ENCODE measurements around the gene MAP1LC3B2.

The MAP1LC3B2 gene

GRCh38 chr12:116559162-116559935 lies at the start of gene MAP1LC3B2:
Gene MAP1LC3B2, plus strand, starts transcription at chr12:116559381. Its CDS starts 16,562 bp downstream, at chr12:116575943.
- DNase-seq: peak; percentile 47

- no peak for DNase-seq
These were observed 45.2 kb upstream of the MAP1LC3B2 start for GRCh38 chr12:116513944-116514343.

GRCh38 chr12:116515684-116516083 lies 43.5 kb upstream of the MAP1LC3B2 start:
- DNase-seq: no peak

- no peak for DNase-seq
These were observed 42.5 kb upstream of the MAP1LC3B2 start for GRCh38 chr12:116516657-116517056.

GRCh38 chr12:116517431-116518045 lies 41.6 kb upstream of the MAP1LC3B2 start:
- DNase-seq: no peak

- no peak for DNase-seq
These were observed 38.9 kb upstream of the MAP1LC3B2 start for GRCh38 chr12:116520225-116520760.

- DNase-seq: no peak
These were observed 38.2 kb upstream of the MAP1LC3B2 start for GRCh38 chr12:116520801-116521471.

- no peak for DNase-seq
These were observed 34.9 kb upstream of the MAP1LC3B2 start for GRCh38 chr12:116524311-116524710.

- no peak for DNase-seq
These were observed 34.2 kb upstream of the MAP1LC3B2 start for GRCh38 chr12:116524964-116525379.

GRCh38 chr12:116525418-116526001 lies 33.7 kb upstream of the MAP1LC3B2 start:
- DNase-seq: no peak

GRCh38 chr12:116528065-116528464 lies 31.1 kb upstream of the MAP1LC3B2 start:
- no peak for DNase-seq

GRCh38 chr12:116528498-116528897 lies 30.7 kb upstream of the MAP1LC3B2 start:
- DNase-seq: no peak

GRCh38 chr12:116529048-116529447 lies 30.1 kb upstream of the MAP1LC3B2 start:
- no peak for DNase-seq

GRCh38 chr12:116529686-116530085 lies 29.5 kb upstream of the MAP1LC3B2 start:
- no peak for DNase-seq

- no peak for DNase-seq
These were observed 26.8 kb upstream of the MAP1LC3B2 start for GRCh38 chr12:116532428-116532827.

GRCh38 chr12:116532986-116533342 lies 26.2 kb upstream of the MAP1LC3B2 start:
- DNase-seq: no peak

- DNase-seq: peak; percentile 81
These were observed 25.6 kb upstream of the MAP1LC3B2 start for GRCh38 chr12:116533343-116534251.

GRCh38 chr12:116534311-116535121 lies 24.7 kb upstream of the MAP1LC3B2 start:
- no peak for DNase-seq

GRCh38 chr12:116535241-116535640 lies 23.9 kb upstream of the MAP1LC3B2 start:
- no peak for DNase-seq

- no peak for DNase-seq
These were observed 21.9 kb upstream of the MAP1LC3B2 start for GRCh38 chr12:116537101-116537904.

All from activated naive CD4-positive, alpha-beta T cell treated with anti-CD3 and anti-CD28 coated beads, Interleukin-2, amount 50 U/mL, for 16 hours (primary cell).